GM23338 (cell line): Measurements from ENCODE around the gene TAF9B. TPM values are rescaled to one million over a fixed set of nuclear protein-coding genes. Genes with fewer than 3 reads are reported as not detected.

Experiments
- ATAC-seq: fragments of 200-7000 bp; cut with Tn5 transposase; 3 replicates; pipeline ENCODE4 v1.9.1; 2020
- DNase-seq: peaks from one replicate; pipeline ENCODE4 v3.0.0-alpha.2; 2015; ENCODE audit warnings: low spot score
- H2AFZ ChIP-seq: fragments of 200-600 bp; sonication (generic); 2 replicates; pipeline ENCODE4 v1.8.0; 2016; ENCODE audit warnings: antibody characterized with exemption, mild to moderate bottlenecking, moderate library complexity
- H3F3A ChIP-seq: fragments of 200-600 bp; sonication (generic); replicated peaks from 2 replicates; pipeline ENCODE4 v1.8.0; 2017; ENCODE audit warnings: antibody characterized with exemption, mixed run types, low read depth
- H3K27ac ChIP-seq: fragments of 200-600 bp; sonication (generic); 2 replicates; pipeline ENCODE4 v1.6.1; 2016; ENCODE audit warnings: low read depth
- H3K27me3 ChIP-seq: fragments of 200-600 bp; sonication (generic); 2 replicates; pipeline ENCODE4 v1.8.0; 2016; ENCODE audit warnings: mild to moderate bottlenecking, mixed run types, moderate library complexity; ENCODE audit not compliant: insufficient read depth
- H3K36me3 ChIP-seq: fragments of 200-600 bp; sonication (generic); 2 replicates; pipeline ENCODE4 v1.8.0; 2016; ENCODE audit warnings: mild to moderate bottlenecking; ENCODE audit not compliant: insufficient read depth
- H3K4me1 ChIP-seq: fragments of 200-600 bp; sonication (generic); 2 replicates; pipeline ENCODE4 v1.8.0; 2016; ENCODE audit warnings: mild to moderate bottlenecking, moderate library complexity; ENCODE audit not compliant: insufficient read depth
- H3K4me2 ChIP-seq: fragments of 200-600 bp; sonication (generic); 2 replicates; pipeline ENCODE4 v1.7.1; 2017; ENCODE audit warnings: mixed run types
- H3K4me3 ChIP-seq: fragments of 200-600 bp; sonication (generic); 2 replicates; pipeline ENCODE4 v1.6.1; 2016; ENCODE audit warnings: mixed run types
- H3K79me2 ChIP-seq: fragments of 200-600 bp; sonication (generic); replicated peaks from 2 replicates; pipeline ENCODE4 v1.8.0; 2017; ENCODE audit warnings: mild to moderate bottlenecking; ENCODE audit not compliant: insufficient read depth
- H3K9me2 ChIP-seq: fragments of 200-600 bp; sonication (generic); 2 replicates; pipeline ENCODE4 v1.8.0; 2017; ENCODE audit not compliant: insufficient read depth
- H4K20me1 ChIP-seq: fragments of 200-600 bp; sonication (generic); replicated peaks from 2 replicates; pipeline ENCODE4 v1.8.0; 2017; ENCODE audit warnings: mild to moderate bottlenecking; ENCODE audit not compliant: insufficient read depth
- H3K27ac Mint-ChIP-seq: 2 replicates; pipeline ENCODE4 v1.8.0; 2020; ENCODE audit warnings: inconsistent platforms, mild to moderate bottlenecking, moderate library complexity, mixed read lengths
- H3K27me3 Mint-ChIP-seq: 3 replicates; pipeline ENCODE4 v1.8.0; 2022; ENCODE audit warnings: low read depth, mild to moderate bottlenecking, moderate library complexity, mixed read lengths, inconsistent platforms; ENCODE audit not compliant: insufficient read depth, poor library complexity
- H3K36me3 Mint-ChIP-seq: 3 replicates; pipeline ENCODE4 v1.8.0; 2021; ENCODE audit warnings: low read depth, mild to moderate bottlenecking, inconsistent platforms, moderate library complexity, mixed read lengths
- H3K4me1 Mint-ChIP-seq: 3 replicates; pipeline ENCODE4 v1.8.0; 2020; ENCODE audit warnings: mild to moderate bottlenecking, inconsistent platforms, mixed read lengths
- H3K4me3 Mint-ChIP-seq: 3 replicates; pipeline ENCODE4 v1.8.0; 2021; ENCODE audit warnings: moderate library complexity, mild to moderate bottlenecking, inconsistent platforms, mixed read lengths
- H3K9me3 Mint-ChIP-seq: 3 replicates; pipeline ENCODE4 v1.8.0; 2020; ENCODE audit warnings: moderate library complexity, mild to moderate bottlenecking, inconsistent platforms, mixed read lengths
- CREB1 ChIP-seq: fragments of 250-450 bp; sonication (Bioruptor Pico); IDR thresholded peaks from 2 replicates; pipeline ENCODE4 v1.5.0; 2020; ENCODE audit warnings: low read depth, mild to moderate bottlenecking, moderate library complexity
- EZH2 ChIP-seq: fragments of 200-600 bp; sonication (generic); IDR thresholded peaks from one replicate; pipeline ENCODE4 v1.8.0; 2017; ENCODE audit warnings: antibody characterized with exemption, mild to moderate bottlenecking, low read depth; ENCODE audit not compliant: unreplicated experiment
- EZH2phosphoT487 ChIP-seq: fragments of 200-600 bp; sonication (generic); IDR thresholded peaks from one replicate; pipeline ENCODE4 v1.8.1; 2018; ENCODE audit warnings: antibody characterized with exemption; ENCODE audit not compliant: unreplicated experiment
- JUNB ChIP-seq: IDR thresholded peaks from one replicate; pipeline ENCODE4 v1.6.1; 2016; ENCODE audit warnings: antibody characterized with exemption; ENCODE audit not compliant: unreplicated experiment
- NANOG ChIP-seq: IDR thresholded peaks from 2 replicates; pipeline ENCODE4 v1.6.1; 2016; ENCODE audit warnings: antibody characterized with exemption, borderline replicate concordance
- POLR2AphosphoS5 ChIP-seq: IDR thresholded peaks from 2 replicates; pipeline ENCODE4 v1.6.1; 2016; ENCODE audit warnings: antibody characterized with exemption, low read depth
- STAT1 ChIP-seq: IDR thresholded peaks from one replicate; pipeline ENCODE4 v1.6.1; 2016; ENCODE audit warnings: antibody characterized with exemption; ENCODE audit not compliant: unreplicated experiment
- ZNF114 ChIP-seq: fragments of 250-450 bp; sonication (Bioruptor Pico); IDR thresholded peaks from 2 replicates; pipeline ENCODE4 v1.5.0; 2020; ENCODE audit warnings: mild to moderate bottlenecking, moderate library complexity
- ZNF331 ChIP-seq: fragments of 250-450 bp; sonication (Bioruptor Pico); IDR thresholded peaks from 2 replicates; pipeline ENCODE4 v1.5.0; 2020; ENCODE audit warnings: low read depth, mild to moderate bottlenecking, moderate library complexity
- polyA plus RNA-seq: library from polyadenylated mRNA; unstranded; fragments of >200 nt; fragmentation: Nextera tagmentation; extraction: Ambion mirVana; gene quantifications from 2 replicates; pipeline ENCODE4 v1.2.1, GENCODE V29; 2016
- total RNA-seq: library from RNA; depleted of rRNA; stranded (reverse); fragments of >200 nt; shearing (Covaris generic); gene quantifications from 2 replicates; pipeline ENCODE4 v1.2.3, GENCODE V29; 2014
- TF ChIP-seq, protein P1 (sequence below), 2 experiments: fragments of 200-600 bp in 1 of 2; sonication (generic) in 1 of 2; conservative IDR thresholded peaks; 2 replicates each; pipeline versions ENCODE4 v1.5.1 to v1.6.1; 2016 to 2017; ENCODE audit warnings: antibody characterized with exemption in 2 of 2, low read depth in 2 of 2, mild to moderate bottlenecking in 2 of 2, moderate library complexity in 1 of 2
- TF ChIP-seq, protein P2 (sequence below): IDR thresholded peaks from 2 replicates; pipeline ENCODE4 v1.6.1; 2016; ENCODE audit warnings: antibody characterized with exemption
- TF ChIP-seq, protein P3 (sequence below): fragments of 250-450 bp; sonication (Bioruptor Pico); IDR thresholded peaks from 2 replicates; pipeline ENCODE4 v1.5.0; 2020; ENCODE audit warnings: mild to moderate bottlenecking, moderate library complexity

The TAF9B gene
- total and polyA plus RNA-seq, 2 experiments from 2014 or later: 23.1 to 37.8 TPM

DNA sequence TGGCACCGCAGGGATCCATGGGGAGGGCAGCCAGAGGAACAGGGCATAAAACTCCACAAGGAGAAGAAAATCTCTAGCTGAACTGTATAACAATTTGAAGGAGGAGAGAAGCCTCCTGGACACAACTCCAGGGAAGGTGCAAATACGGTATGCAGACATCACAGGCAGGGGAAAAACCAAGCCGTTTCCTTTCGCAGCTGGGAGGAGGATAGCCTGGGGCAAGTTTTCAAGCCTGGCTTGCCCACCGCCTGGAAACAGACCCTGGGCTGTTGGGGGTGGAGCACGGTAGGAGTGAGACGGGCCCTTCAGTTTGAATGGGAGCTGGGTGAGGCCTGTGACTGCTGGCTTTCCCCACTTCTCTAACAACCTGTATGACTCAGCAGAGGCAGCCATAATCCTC lies 43.4 kb upstream of the TAF9B start (continued):
- TF ChIP-seq, protein P1, sequence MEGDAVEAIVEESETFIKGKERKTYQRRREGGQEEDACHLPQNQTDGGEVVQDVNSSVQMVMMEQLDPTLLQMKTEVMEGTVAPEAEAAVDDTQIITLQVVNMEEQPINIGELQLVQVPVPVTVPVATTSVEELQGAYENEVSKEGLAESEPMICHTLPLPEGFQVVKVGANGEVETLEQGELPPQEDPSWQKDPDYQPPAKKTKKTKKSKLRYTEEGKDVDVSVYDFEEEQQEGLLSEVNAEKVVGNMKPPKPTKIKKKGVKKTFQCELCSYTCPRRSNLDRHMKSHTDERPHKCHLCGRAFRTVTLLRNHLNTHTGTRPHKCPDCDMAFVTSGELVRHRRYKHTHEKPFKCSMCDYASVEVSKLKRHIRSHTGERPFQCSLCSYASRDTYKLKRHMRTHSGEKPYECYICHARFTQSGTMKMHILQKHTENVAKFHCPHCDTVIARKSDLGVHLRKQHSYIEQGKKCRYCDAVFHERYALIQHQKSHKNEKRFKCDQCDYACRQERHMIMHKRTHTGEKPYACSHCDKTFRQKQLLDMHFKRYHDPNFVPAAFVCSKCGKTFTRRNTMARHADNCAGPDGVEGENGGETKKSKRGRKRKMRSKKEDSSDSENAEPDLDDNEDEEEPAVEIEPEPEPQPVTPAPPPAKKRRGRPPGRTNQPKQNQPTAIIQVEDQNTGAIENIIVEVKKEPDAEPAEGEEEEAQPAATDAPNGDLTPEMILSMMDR (conservative IDR thresholded peaks at IDR 0.05; ENCODE audit: low read depth in 2 of 2): no peak
- TF ChIP-seq POLR2AphosphoS5 (no peak), CREB1 (CRISPR knock-in tag) (no peak)

DNA sequence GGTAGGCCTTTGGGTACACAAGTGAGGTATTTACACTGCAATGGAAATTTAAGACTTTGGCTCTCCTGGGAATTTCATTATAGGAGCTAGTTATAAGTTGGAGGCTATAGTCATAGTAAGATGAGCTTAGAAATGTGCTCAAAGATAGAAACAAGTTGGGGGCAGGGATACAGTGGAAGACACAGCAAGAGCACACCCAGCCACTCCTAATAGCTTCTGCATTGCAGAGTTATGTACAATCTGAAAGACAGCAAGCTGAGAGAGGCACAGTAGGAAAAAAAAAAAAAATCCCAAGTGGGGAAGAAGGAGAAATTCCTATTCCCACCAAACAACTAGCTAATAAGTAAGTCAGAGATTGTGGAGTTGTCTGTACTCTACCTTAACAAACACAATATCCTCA lies 41.9 kb upstream of the TAF9B start:
- no peak overlapping the region for H3K4me3 Mint-ChIP-seq
- no peaks in the 10 kb centered on the region for H3K36me3 ChIP-seq
- H3K27ac Mint-ChIP-seq: no peak overlapping the region
- peaks cover 23% of the 10 kb centered on the region for H3K9me3 Mint-ChIP-seq
- H3K27me3 ChIP-seq: no peaks in the 10 kb centered on the region
- DNase-seq: no peak
- H3K27me3 Mint-ChIP-seq: no peaks in the 10 kb centered on the region
- no peak overlapping the region for H2AFZ ChIP-seq
- no peaks in the 10 kb centered on the region for H3F3A ChIP-seq
- H3K79me2 ChIP-seq: no peaks in the 10 kb centered on the region
- H4K20me1 ChIP-seq: no peaks in the 10 kb centered on the region
- H3K4me3 ChIP-seq: no peak overlapping the region
- H3K4me2 ChIP-seq: no peak overlapping the region
- H3K4me1 Mint-ChIP-seq: no peaks in the 10 kb centered on the region
- H3K27ac ChIP-seq: no peak overlapping the region
- H3K36me3 Mint-ChIP-seq: no peaks in the 10 kb centered on the region; the same call in 2 of the 3 replicates
- H3K4me1 ChIP-seq: no peaks in the 10 kb centered on the region
- H3K9me2 ChIP-seq: no peaks in the 10 kb centered on the region
- ATAC-seq: no peak
- TF ChIP-seq CREB1 (CRISPR knock-in tag) (no peak), EZH2 (no peak), JUNB (no peak), POLR2AphosphoS5 (no peak), ZNF331 (CRISPR knock-in tag) (no peak), ZNF114 (no peak), NANOG (no peak), STAT1 (no peak), EZH2phosphoT487 (no peak)
- TF ChIP-seq, protein P2, sequence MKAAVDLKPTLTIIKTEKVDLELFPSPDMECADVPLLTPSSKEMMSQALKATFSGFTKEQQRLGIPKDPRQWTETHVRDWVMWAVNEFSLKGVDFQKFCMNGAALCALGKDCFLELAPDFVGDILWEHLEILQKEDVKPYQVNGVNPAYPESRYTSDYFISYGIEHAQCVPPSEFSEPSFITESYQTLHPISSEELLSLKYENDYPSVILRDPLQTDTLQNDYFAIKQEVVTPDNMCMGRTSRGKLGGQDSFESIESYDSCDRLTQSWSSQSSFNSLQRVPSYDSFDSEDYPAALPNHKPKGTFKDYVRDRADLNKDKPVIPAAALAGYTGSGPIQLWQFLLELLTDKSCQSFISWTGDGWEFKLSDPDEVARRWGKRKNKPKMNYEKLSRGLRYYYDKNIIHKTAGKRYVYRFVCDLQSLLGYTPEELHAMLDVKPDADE: no peak
- TF ChIP-seq, protein P3, sequence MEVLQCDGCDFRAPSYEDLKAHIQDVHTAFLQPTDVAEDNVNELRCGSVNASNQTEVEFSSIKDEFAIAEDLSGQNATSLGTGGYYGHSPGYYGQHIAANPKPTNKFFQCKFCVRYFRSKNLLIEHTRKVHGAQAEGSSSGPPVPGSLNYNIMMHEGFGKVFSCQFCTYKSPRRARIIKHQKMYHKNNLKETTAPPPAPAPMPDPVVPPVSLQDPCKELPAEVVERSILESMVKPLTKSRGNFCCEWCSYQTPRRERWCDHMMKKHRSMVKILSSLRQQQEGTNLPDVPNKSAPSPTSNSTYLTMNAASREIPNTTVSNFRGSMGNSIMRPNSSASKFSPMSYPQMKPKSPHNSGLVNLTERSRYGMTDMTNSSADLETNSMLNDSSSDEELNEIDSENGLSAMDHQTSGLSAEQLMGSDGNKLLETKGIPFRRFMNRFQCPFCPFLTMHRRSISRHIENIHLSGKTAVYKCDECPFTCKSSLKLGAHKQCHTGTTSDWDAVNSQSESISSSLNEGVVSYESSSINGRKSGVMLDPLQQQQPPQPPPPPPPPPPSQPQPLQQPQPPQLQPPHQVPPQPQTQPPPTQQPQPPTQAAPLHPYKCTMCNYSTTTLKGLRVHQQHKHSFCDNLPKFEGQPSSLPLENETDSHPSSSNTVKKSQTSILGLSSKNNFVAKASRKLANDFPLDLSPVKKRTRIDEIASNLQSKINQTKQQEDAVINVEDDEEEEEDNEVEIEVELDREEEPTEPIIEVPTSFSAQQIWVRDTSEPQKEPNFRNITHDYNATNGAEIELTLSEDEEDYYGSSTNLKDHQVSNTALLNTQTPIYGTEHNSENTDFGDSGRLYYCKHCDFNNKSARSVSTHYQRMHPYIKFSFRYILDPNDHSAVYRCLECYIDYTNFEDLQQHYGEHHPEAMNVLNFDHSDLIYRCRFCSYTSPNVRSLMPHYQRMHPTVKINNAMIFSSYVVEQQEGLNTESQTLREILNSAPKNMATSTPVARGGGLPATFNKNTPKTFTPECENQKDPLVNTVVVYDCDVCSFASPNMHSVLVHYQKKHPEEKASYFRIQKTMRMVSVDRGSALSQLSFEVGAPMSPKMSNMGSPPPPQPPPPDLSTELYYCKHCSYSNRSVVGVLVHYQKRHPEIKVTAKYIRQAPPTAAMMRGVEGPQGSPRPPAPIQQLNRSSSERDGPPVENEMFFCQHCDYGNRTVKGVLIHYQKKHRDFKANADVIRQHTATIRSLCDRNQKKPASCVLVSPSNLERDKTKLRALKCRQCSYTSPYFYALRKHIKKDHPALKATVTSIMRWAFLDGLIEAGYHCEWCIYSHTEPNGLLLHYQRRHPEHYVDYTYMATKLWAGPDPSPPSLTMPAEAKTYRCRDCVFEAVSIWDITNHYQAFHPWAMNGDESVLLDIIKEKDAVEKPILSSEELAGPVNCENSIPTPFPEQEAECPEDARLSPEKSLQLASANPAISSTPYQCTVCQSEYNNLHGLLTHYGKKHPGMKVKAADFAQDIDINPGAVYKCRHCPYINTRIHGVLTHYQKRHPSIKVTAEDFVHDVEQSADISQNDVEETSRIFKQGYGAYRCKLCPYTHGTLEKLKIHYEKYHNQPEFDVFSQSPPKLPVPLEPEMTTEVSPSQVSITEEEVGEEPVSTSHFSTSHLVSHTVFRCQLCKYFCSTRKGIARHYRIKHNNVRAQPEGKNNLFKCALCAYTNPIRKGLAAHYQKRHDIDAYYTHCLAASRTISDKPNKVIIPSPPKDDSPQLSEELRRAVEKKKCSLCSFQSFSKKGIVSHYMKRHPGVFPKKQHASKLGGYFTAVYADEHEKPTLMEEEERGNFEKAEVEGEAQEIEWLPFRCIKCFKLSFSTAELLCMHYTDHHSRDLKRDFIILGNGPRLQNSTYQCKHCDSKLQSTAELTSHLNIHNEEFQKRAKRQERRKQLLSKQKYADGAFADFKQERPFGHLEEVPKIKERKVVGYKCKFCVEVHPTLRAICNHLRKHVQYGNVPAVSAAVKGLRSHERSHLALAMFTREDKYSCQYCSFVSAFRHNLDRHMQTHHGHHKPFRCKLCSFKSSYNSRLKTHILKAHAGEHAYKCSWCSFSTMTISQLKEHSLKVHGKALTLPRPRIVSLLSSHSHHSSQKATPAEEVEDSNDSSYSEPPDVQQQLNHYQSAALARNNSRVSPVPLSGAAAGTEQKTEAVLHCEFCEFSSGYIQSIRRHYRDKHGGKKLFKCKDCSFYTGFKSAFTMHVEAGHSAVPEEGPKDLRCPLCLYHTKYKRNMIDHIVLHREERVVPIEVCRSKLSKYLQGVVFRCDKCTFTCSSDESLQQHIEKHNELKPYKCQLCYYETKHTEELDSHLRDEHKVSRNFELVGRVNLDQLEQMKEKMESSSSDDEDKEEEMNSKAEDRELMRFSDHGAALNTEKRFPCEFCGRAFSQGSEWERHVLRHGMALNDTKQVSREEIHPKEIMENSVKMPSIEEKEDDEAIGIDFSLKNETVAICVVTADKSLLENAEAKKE (CRISPR knock-in tag): no peak
- TF ChIP-seq, protein P1 (conservative IDR thresholded peaks at IDR 0.05; ENCODE audit: low read depth in 2 of 2): no peak
